PC-3 (cell line): ENCODE measurements around the gene SENP8.

ENCODE experiments used
- EZH2 ChIP-seq: fragments of 300-600 bp; sonication (generic); IDR thresholded peaks from one replicate; pipeline ENCODE4 v1.6.1; 2017; ENCODE audit warnings: antibody characterized with exemption, mild to moderate bottlenecking, low read length; ENCODE audit not compliant: unreplicated experiment
- TF ChIP-seq, protein P1 (sequence below): fragments of 300-600 bp; sonication (generic); conservative IDR thresholded peaks from 2 replicates; pipeline ENCODE4 v1.5.1; 2017; ENCODE audit warnings: antibody characterized with exemption, low read depth, mild to moderate bottlenecking, low read length

DNA sequence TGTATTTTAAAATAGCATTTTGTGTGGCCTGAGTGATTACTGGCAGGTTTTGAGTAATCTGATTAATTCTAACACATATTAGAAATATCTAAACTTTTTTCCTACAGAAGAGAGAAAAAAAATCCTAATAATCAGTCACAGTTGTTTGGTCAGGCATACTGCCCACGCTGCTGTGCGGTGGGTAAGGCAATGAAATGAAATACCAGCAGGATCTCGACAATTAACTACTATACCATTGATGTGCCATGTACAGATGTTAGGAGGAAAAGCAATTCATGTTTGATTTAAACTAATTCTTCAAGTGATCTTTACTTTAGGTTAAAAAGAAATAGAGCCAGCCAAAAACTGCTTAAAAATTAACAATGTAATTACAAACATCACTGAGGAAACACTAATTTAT, 74.2 kb downstream of the SENP8 start:
- TF ChIP-seq, protein P1, sequence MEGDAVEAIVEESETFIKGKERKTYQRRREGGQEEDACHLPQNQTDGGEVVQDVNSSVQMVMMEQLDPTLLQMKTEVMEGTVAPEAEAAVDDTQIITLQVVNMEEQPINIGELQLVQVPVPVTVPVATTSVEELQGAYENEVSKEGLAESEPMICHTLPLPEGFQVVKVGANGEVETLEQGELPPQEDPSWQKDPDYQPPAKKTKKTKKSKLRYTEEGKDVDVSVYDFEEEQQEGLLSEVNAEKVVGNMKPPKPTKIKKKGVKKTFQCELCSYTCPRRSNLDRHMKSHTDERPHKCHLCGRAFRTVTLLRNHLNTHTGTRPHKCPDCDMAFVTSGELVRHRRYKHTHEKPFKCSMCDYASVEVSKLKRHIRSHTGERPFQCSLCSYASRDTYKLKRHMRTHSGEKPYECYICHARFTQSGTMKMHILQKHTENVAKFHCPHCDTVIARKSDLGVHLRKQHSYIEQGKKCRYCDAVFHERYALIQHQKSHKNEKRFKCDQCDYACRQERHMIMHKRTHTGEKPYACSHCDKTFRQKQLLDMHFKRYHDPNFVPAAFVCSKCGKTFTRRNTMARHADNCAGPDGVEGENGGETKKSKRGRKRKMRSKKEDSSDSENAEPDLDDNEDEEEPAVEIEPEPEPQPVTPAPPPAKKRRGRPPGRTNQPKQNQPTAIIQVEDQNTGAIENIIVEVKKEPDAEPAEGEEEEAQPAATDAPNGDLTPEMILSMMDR, result no peak
- no peak for TF ChIP-seq EZH2
